Bladder microvascular endothelial cell (primary cell): ENCODE measurements around the gene KRTAP6-3. TPM values are rescaled to one million over a fixed set of nuclear protein-coding genes. Genes with fewer than 3 reads are reported as not detected.

Experiments
- total RNA-seq: library from RNA; depleted of rRNA; stranded (reverse); fragments of >200 nt; gene quantifications from 2 replicates; pipeline ENCODE4 v1.2.3, GENCODE V29; 2014

The KRTAP6-3 gene, protein sequence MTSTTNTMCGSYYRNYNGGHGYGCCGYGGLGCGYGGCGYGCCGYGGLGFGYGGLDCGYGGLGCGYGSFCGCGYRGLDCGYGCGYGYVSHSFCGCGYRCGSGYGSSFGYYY
- not detected in 2 replicates for total RNA-seq

DNA sequence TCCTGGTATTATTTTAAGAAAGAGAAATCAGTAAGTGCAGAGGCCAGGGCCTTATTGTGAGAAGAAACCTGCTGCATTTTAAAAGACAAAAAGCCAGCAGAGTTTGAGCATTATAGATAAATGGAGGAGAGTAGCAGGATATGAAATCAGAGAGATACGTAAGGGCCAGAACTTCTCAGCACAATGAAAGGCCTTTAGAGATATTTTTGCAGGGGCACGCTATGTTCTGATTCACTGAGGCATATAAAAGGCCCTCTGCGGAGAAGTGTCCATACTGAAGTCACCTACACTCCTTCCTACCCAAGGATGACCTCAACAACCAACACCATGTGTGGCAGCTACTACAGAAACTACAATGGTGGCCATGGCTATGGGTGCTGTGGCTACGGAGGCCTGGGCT lies at the start of gene KRTAP6-3:
KRTAP6-3 (plus strand) TSS at position 301 of the 400 bp plus-strand sequence; CDS start at position 307, 6 bp downstream.

DNA sequence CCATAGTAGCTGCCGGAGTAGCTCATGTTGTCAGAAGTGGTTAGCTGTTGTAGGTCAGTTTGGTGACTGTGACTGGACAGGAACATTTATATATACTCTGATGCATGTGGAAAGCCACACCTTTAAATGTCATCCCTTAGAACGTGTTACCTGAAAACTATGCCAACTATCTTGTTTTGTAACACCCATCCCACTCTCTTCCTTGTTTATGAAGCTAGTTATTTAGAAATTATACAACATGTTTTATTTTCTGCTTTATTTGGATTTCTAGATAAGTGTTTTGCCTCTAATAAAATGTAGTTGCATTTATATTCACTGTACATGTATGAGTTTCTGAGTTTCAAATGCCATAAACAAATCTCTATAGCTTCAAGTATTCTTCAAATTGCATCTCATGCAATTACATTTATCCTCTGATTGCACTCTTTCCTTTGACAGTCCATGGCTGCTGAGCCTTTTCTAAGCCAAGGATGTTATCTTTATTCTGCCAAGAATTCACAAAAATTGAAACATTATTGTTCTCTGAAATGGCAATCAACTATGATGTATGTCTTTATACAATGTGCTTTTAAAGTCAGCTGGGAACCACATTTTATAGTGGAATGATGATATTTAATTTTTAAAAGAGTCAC lies 30.9 kb upstream of the KRTAP6-3 start, which contains the start of gene KRTAP19-7:
KRTAP19-7 (minus strand) TSS at position 51 of the 632 bp plus-strand sequence; CDS start at position 26, 25 bp downstream.

DNA sequence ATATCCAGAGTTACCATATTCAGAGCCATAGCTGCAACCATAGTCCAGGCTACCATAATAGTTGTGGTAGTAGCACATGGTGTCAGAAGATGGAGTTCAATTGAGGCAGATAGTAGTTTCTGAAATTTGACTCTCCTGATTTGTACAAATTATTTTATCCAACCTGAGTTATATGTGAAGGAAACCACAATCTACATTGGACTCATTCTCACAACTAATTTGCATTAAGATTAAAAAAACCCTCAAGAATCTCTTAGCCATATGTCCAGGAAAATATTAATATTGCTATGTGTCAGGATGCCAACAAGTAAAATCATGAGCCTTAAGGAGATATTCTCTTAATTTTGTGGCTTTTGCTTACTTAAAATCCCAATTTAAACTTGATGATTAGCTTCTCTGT lies 1.9 kb upstream of the KRTAP6-3 start, which contains the start of gene KRTAP22-2:
KRTAP22-2 (minus strand) TSS at position 101 of the 400 bp plus-strand sequence.

DNA sequence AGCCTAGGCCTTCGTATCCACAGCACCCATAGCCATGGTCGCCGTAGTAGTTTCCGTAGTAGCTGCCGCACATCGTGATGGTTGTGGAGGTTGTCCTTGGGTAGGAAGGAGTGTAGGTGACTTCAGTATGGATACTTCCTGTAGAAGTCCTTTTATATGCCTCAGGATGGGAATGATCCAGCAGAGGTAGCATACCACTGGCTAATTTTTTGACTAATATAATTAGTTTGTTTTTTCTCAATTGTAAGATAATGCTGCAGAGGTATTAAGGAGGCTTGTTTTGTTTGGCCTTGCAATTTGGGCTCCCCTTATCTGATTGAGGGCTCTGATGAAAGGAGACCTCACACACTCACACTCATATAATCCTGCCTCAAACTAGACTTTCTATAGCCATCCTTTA lies 6.6 kb downstream of the KRTAP6-3 start, which contains the start of gene KRTAP6-2:
KRTAP6-2 (minus strand) TSS at position 101 of the 400 bp plus-strand sequence; CDS start at position 73, 28 bp downstream.

DNA sequence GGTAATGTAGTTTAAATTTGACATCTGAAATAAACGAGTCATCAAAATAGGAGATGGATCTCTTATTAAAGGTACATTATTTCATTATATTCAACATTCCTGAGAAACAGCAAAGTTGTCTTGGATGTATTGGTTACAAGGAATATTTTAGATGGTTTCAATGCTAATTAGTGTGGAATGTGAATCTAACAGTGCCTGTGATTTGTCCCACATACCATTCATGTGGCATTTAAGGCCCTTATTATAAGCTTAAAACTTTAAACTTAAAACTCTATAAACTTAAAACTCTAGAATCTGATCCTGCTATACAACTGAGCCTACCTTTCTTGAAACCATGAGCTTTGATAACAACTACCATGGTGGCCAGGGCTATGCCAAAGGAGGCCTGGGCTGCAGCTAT lies 8.5 kb downstream of the KRTAP6-3 start, which contains the start of gene KRTAP22-1:
KRTAP22-1 (plus strand) TSS at position 301 of the 400 bp plus-strand sequence.

DNA sequence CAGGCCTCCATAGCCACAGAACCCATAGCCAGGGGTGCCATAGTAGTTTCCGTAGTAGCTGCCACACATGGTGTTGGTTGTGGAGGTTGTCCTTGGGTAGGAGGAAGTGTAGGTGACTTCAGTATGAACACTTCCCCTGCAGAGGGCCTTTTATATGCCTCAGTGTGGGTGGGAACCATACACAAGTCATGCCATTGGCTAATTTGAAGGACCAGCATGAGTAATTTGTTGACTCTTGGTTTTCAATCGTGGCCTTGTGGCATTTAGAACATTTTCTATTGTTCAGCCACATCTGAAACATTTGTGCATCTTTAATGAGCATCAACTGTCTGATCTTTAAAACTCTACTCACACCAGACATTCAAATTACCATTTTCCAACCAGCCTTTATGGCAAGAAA lies 21.6 kb downstream of the KRTAP6-3 start, which contains the start of gene KRTAP6-1:
KRTAP6-1 (minus strand) TSS at position 95 of the 400 bp plus-strand sequence; CDS start at position 69, 26 bp downstream.

DNA sequence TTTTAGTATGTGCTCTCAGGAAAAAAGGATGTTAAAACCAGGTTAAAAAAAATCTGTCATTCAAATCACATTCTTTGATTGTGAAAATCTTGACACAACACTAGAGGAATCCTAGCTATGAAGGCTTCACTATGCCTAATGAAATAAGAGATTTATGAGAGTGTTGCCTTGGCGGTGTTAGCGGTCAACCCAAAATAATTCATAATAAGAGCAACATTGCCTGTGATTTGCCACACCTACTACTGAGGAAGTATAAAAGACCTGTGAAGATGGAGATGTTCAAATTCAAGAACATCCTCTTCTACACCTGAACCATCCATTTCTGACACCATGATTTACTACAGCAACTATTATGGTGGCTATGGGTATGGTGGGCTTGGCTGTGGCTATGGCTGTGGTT lies 23.9 kb downstream of the KRTAP6-3 start, which contains the start of gene KRTAP20-1:
KRTAP20-1 (plus strand) TSS at position 301 of the 400 bp plus-strand sequence; CDS start at position 331, 30 bp downstream.

DNA sequence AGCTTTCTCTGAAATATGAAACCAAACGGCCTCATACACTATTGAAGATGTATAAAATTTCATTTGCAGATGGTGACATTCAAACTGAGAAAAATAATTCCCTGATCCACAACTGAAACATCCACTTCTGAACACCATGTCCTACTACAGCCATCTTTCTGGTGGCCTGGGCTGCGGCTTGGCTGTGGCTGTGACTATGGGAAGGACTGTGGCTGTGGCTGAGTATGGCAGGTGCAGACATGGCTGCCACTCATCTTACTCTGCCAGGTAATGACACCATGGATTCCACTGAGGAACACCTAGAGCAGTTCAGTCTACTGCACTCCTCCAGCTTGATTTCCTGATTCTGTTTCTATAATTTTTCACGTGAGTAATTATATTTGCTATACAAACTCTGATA lies 28.3 kb downstream of the KRTAP6-3 start, which contains the start of gene KRTAP20-4:
KRTAP20-4 (plus strand) TSS at position 106 of the 400 bp plus-strand sequence.

DNA sequence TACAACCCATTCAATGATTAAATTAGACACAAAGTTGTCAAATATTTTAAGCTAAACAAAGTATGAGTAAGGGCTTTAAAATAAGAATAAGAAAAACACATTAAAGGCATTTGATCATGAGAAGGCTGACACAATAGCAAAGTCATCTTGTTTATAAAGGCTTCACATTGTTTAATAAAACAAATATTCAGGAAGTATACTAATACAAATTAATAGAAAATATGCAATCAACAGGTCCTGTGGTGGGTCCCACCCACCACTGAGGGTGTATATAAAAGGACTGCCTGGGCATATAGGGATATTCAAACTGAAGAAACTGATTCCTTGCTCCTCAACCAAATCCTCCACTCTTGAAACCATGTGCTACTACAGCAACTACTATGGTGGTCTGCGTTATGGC lies 42.7 kb downstream of the KRTAP6-3 start, which contains the start of gene KRTAP20-2:
KRTAP20-2 (plus strand) TSS at position 301 of the 400 bp plus-strand sequence; CDS start at position 359, 58 bp downstream.

DNA sequence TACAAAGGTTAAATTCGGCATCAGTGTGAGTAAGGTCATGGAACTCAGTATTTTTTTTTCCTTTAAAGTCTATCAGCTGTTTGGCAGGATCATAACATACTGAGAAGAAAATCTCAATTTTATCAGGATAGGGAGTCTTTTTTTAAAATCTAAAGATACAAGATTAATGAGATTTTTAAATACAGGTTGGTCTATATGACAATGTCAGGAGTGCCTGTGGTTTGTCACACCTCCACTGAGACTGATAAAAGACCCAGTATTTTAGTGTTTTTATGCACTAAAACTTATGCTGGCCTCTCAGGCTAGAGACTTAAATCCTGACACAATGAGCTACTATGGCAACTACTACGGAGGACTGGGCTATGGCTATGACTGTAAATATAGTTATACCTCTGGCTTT lies 50.3 kb downstream of the KRTAP6-3 start, which contains the start of gene KRTAP20-3:
KRTAP20-3 (plus strand) TSS at position 301 of the 400 bp plus-strand sequence.

Other genes starting within 250 kb of the KRTAP6-3 start
- gene KRTAP23-1, start 243.8 kb upstream of the KRTAP6-3 start, total RNA-seq: not detected in 2 replicates
- not detected in 2 replicates for gene KRTAP13-2, start 220.2 kb upstream of the KRTAP6-3 start, total RNA-seq
- not detected in 2 replicates for gene KRTAP13-1, start 196.4 kb upstream of the KRTAP6-3 start, total RNA-seq
- not detected in 2 replicates for gene KRTAP13-3, start 166.5 kb upstream of the KRTAP6-3 start, total RNA-seq
- not detected in 2 replicates for gene KRTAP13-4, start 162.2 kb upstream of the KRTAP6-3 start, total RNA-seq
- not detected in 2 replicates for gene KRTAP15-1, start 152.2 kb upstream of the KRTAP6-3 start, total RNA-seq
- not detected in 2 replicates for gene KRTAP19-1, start 112.1 kb upstream of the KRTAP6-3 start, total RNA-seq
- not detected in 2 replicates for gene KRTAP19-2, start 105.0 kb upstream of the KRTAP6-3 start, total RNA-seq
- not detected in 2 replicates for gene KRTAP19-3, start 100.4 kb upstream of the KRTAP6-3 start, total RNA-seq
- not detected in 2 replicates for gene KRTAP19-4, start 95.3 kb upstream of the KRTAP6-3 start, total RNA-seq
- gene KRTAP19-5, start 90.3 kb upstream of the KRTAP6-3 start, total RNA-seq: not detected in 2 replicates
- not detected in 2 replicates for gene KRTAP19-6, start 50.6 kb upstream of the KRTAP6-3 start, total RNA-seq
- gene KRTAP19-7, start 31.1 kb upstream of the KRTAP6-3 start, total RNA-seq: not detected in 2 replicates
- not detected in 2 replicates for gene KRTAP22-2, start 2.0 kb upstream of the KRTAP6-3 start, total RNA-seq
- not detected in 2 replicates for gene KRTAP6-2, start 6.5 kb downstream of the KRTAP6-3 start, total RNA-seq
- gene KRTAP22-1, start 8.6 kb downstream of the KRTAP6-3 start, total RNA-seq: not detected in 2 replicates
- not detected in 2 replicates for gene KRTAP6-1, start 21.5 kb downstream of the KRTAP6-3 start, total RNA-seq
- gene KRTAP20-1, start 24.0 kb downstream of the KRTAP6-3 start, total RNA-seq: not detected in 2 replicates
- not detected in 2 replicates for gene KRTAP20-4, start 28.2 kb downstream of the KRTAP6-3 start, total RNA-seq
- not detected in 2 replicates for gene KRTAP20-2, start 42.8 kb downstream of the KRTAP6-3 start, total RNA-seq
- gene KRTAP20-3, start 50.4 kb downstream of the KRTAP6-3 start, total RNA-seq: not detected in 2 replicates
- not detected in 2 replicates for gene KRTAP21-3, start 126.3 kb downstream of the KRTAP6-3 start, total RNA-seq
- gene KRTAP21-2, start 154.8 kb downstream of the KRTAP6-3 start, total RNA-seq: not detected in 2 replicates
- not detected in 2 replicates for gene KRTAP21-1, start 163.0 kb downstream of the KRTAP6-3 start, total RNA-seq
- gene KRTAP8-1, start 220.8 kb downstream of the KRTAP6-3 start, total RNA-seq: not detected in 2 replicates
- not detected in 2 replicates for gene KRTAP7-1, start 237.3 kb downstream of the KRTAP6-3 start, total RNA-seq